ENCODE measurements around the gene WNT1.

DNA sequence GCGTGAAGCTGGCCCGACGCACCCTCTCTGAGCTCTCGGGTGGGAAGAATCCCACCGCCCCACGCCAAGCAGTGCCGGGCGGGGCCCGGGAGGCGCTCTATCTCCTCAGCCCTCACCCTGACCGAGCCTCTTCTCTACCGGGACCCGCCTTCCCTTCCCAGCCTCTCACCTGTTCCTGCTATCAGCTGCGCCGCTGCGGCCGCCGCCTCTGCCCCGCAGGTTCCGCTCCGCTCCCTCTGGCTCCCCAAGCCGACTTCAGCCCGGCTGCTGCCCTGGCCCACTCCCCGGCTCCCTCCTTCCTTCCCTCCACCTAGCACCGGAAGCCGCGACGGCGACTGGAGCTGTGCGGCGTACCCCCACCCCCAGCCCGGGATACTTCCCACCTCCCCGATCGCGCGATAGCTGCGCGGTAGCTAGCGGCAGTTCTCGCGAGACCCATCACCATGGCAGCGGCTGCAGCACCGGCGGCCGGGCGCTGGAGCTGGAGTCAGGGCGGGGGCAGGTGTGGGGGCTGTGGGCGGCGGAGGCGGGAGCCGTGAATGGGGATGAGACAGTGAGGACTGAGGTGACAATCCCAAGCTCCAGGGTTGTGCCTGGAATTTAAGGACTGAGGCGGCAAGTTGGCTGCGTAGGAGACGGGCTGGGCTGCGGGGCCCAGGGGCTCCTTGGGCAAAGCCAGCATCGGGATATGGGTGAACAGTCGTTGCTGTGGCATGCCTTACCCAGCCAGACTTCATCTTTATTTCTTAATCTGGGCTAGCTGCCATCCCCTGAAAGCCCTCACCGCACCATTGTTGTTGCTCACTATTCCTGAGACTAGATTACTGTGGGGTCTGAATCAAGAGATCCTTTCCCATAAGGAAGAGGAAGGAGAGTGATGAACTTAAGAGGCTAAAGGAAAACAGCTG lies 20.7 kb upstream of the WNT1 start, which contains the start of gene ARF3:
- TF ChIP-seq, protein P1, sequence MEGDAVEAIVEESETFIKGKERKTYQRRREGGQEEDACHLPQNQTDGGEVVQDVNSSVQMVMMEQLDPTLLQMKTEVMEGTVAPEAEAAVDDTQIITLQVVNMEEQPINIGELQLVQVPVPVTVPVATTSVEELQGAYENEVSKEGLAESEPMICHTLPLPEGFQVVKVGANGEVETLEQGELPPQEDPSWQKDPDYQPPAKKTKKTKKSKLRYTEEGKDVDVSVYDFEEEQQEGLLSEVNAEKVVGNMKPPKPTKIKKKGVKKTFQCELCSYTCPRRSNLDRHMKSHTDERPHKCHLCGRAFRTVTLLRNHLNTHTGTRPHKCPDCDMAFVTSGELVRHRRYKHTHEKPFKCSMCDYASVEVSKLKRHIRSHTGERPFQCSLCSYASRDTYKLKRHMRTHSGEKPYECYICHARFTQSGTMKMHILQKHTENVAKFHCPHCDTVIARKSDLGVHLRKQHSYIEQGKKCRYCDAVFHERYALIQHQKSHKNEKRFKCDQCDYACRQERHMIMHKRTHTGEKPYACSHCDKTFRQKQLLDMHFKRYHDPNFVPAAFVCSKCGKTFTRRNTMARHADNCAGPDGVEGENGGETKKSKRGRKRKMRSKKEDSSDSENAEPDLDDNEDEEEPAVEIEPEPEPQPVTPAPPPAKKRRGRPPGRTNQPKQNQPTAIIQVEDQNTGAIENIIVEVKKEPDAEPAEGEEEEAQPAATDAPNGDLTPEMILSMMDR (IDR thresholded peaks at IDR 0.05; ENCODE audit: low read depth, low read length, poor library complexity, severe bottlenecking) = no peak
- no peak for TF ChIP-seq EZH2phosphoT487 (IDR thresholded peaks at IDR 0.05; ENCODE audit: borderline replicate concordance, low read length)

Measured in DOHH2 (cell line).